IMR-90 (cell line): ENCODE results near the gene CAP2. TPM values are rescaled to one million over a fixed set of nuclear protein-coding genes. Genes with fewer than 3 reads are reported as not detected.

Experiments used
- ATAC-seq: fragments of 200-7000 bp; cut with Tn5 transposase; 2 replicates; pipeline ENCODE4 v1.9.1; 2020; ENCODE audit warnings: low read depth, mild to moderate bottlenecking, moderate library complexity
- BruUV-seq: library from RNA; stranded (reverse); fragments of 400-500 nt; replicated peaks from 2 replicates; lab custom pipeline; 2021; lab: Mats Ljungman, UMichigan
- CTCF ChIA-PET: fragments of 300-600 bp; formaldehyde crosslinking; extraction: SDS; loops from one replicate; lab custom pipeline; 2021; ENCODE audit warnings: antibody characterized with exemption; lab: Yijun Ruan, JAX
- POLR2A ChIA-PET: fragments of 300-600 bp; sonication (Branson Sonifier 250); formaldehyde crosslinking; loops from one replicate; lab custom pipeline; 2022; ENCODE audit warnings: antibody characterized with exemption; ENCODE audit not compliant: unreplicated experiment; lab: Charles Lee
- DNase-seq: peaks from one replicate; pipeline ENCODE4 v3.0.0; 2013
- H2AFZ ChIP-seq: replicated peaks from 2 replicates; pipeline ENCODE3; 2013; ENCODE audit warnings: low read length, mild to moderate bottlenecking; ENCODE audit not compliant: poor library complexity
- H2AK5ac ChIP-seq: 2 replicates; pipeline ENCODE4 v1.6.1; 2013; ENCODE audit warnings: low read depth, low read length, inconsistent platforms
- H2AK9ac ChIP-seq: replicated peaks from 2 replicates; pipeline ENCODE3; 2013; ENCODE audit warnings: mild to moderate bottlenecking, low read depth, low read length, moderate library complexity; ENCODE audit not compliant: poor library complexity
- H2BK120ac ChIP-seq: 2 replicates; pipeline ENCODE4 v1.6.1; 2013; ENCODE audit warnings: low read depth, low read length, inconsistent platforms
- H2BK15ac ChIP-seq: 3 replicates; pipeline ENCODE4 v1.6.1; 2013; ENCODE audit warnings: low read depth, low read length, inconsistent platforms
- H2BK20ac ChIP-seq: 2 replicates; pipeline ENCODE4 v1.6.1; 2013; ENCODE audit warnings: low read depth, mild to moderate bottlenecking, inconsistent platforms, low read length, moderate library complexity
- H2BK5ac ChIP-seq: 2 replicates; pipeline ENCODE4 v1.6.1; 2013; ENCODE audit warnings: mild to moderate bottlenecking, low read depth, low read length, inconsistent platforms; ENCODE audit not compliant: poor library complexity, severe bottlenecking
- H3K14ac ChIP-seq: replicated peaks from 2 replicates; pipeline ENCODE4 v1.6.1; 2013; ENCODE audit warnings: low read depth, low read length, inconsistent platforms
- H3K18ac ChIP-seq: 2 replicates; pipeline ENCODE4 v1.6.1; 2013; ENCODE audit warnings: low read depth, low read length, control low read depth
- H3K23ac ChIP-seq: 2 replicates; pipeline ENCODE4 v1.6.1; 2013; ENCODE audit warnings: low read depth, low read length, inconsistent platforms
- H3K27ac ChIP-seq: 2 replicates; pipeline ENCODE4 v1.5.1; 2013; ENCODE audit warnings: mild to moderate bottlenecking, control low read depth, low read length; ENCODE audit not compliant: insufficient read depth
- H3K27me3 ChIP-seq: 2 replicates; pipeline ENCODE4 v1.6.1; 2013; ENCODE audit warnings: low read length; ENCODE audit not compliant: control insufficient read depth, insufficient read depth
- H3K36me3 ChIP-seq: 2 replicates; pipeline ENCODE4 v1.6.1; 2013; ENCODE audit warnings: low read length, mixed read lengths; ENCODE audit not compliant: control insufficient read depth, insufficient read depth
- H3K4ac ChIP-seq: 2 replicates; pipeline ENCODE4 v1.6.1; 2013; ENCODE audit warnings: low read depth, low read length, inconsistent platforms
- H3K4me1 ChIP-seq: 2 replicates; pipeline ENCODE4 v1.6.1; 2013; ENCODE audit warnings: low read length, mixed read lengths; ENCODE audit not compliant: control insufficient read depth, insufficient read depth
- H3K4me2 ChIP-seq: 2 replicates; pipeline ENCODE4 v1.6.1; 2013; ENCODE audit warnings: low read depth, mild to moderate bottlenecking, control low read depth, low read length, moderate library complexity
- H3K4me3 ChIP-seq: 2 replicates; pipeline ENCODE4 v1.5.1; 2013; ENCODE audit warnings: low read depth, mild to moderate bottlenecking, control low read depth, low read length, moderate library complexity; ENCODE audit not compliant: insufficient read depth
- H3K56ac ChIP-seq: 2 replicates; pipeline ENCODE4 v1.6.1; 2013; ENCODE audit warnings: low read length, inconsistent platforms; ENCODE audit not compliant: insufficient read depth; ENCODE audit errors: extremely low read depth
- H3K79me1 ChIP-seq, 2 experiments: 2 replicates each; pipeline ENCODE4 v1.6.1; 2013; ENCODE audit warnings: low read length in 2 of 2, inconsistent platforms in 1 of 2, low read depth in 1 of 2
- H3K9ac ChIP-seq: 2 replicates; pipeline ENCODE4 v1.6.1; 2013; ENCODE audit warnings: low read depth, low read length, control low read depth
- H3K9me1 ChIP-seq: 2 replicates; pipeline ENCODE4 v1.6.1; 2013; ENCODE audit warnings: low read length, inconsistent platforms; ENCODE audit not compliant: insufficient read depth
- H3K9me3 ChIP-seq: 2 replicates; pipeline ENCODE4 v1.6.1; 2013; ENCODE audit warnings: low read length; ENCODE audit not compliant: control insufficient read depth, insufficient read depth
- H4K20me1 ChIP-seq: 2 replicates; pipeline ENCODE4 v1.6.1; 2013; ENCODE audit warnings: low read length, inconsistent platforms; ENCODE audit not compliant: insufficient read depth
- H4K5ac ChIP-seq: 2 replicates; pipeline ENCODE4 v1.6.1; 2013; ENCODE audit warnings: mild to moderate bottlenecking, low read depth, low read length, control low read depth
- H4K8ac ChIP-seq, 2 experiments: 2 replicates each; pipeline ENCODE4 v1.6.1; 2013; ENCODE audit warnings: low read depth in 2 of 2, low read length in 2 of 2, control low read depth in 1 of 2, inconsistent platforms in 1 of 2
- H4K91ac ChIP-seq: 2 replicates; pipeline ENCODE4 v1.6.1; 2013; ENCODE audit warnings: low read depth, low read length, inconsistent platforms; ENCODE audit not compliant: insufficient read depth
- BHLHE40 ChIP-seq: fragments of 150-350 bp; IDR thresholded peaks from 2 replicates; pipeline ENCODE4 v1.6.1; 2016; ENCODE audit warnings: mild to moderate bottlenecking, low read depth, low read length
- CEBPB ChIP-seq: IDR thresholded peaks from 2 replicates; pipeline ENCODE4 v1.6.1; 2012; ENCODE audit warnings: low read depth, low read length, improper control_type of control experiment
- CHD1 ChIP-seq: IDR thresholded peaks from 2 replicates; pipeline ENCODE4 v1.6.1; 2012; ENCODE audit warnings: low read depth, low read length, improper control_type of control experiment
- CTCF ChIP-seq: conservative IDR thresholded peaks from 2 replicates; pipeline ENCODE4 v1.5.1; 2012; ENCODE audit warnings: mild to moderate bottlenecking, low read depth, low read length, improper control_type of control experiment
- ELK1 ChIP-seq: fragments of 150-350 bp; IDR thresholded peaks from 2 replicates; pipeline ENCODE4 v1.6.1; 2016; ENCODE audit warnings: low read depth, mild to moderate bottlenecking, low read length, moderate library complexity, borderline replicate concordance
- FOS ChIP-seq: fragments of 150-350 bp; IDR thresholded peaks from 2 replicates; pipeline ENCODE4 v1.6.1; 2016; ENCODE audit warnings: low read depth, low read length
- MAFK ChIP-seq: IDR thresholded peaks from 2 replicates; pipeline ENCODE4 v1.6.1; 2012; ENCODE audit warnings: low read depth, low read length, improper control_type of control experiment
- MXI1 ChIP-seq: IDR thresholded peaks from 2 replicates; pipeline ENCODE4 v1.6.1; 2012; ENCODE audit warnings: low read depth, mild to moderate bottlenecking, low read length, moderate library complexity, borderline replicate concordance
- NFE2L2 ChIP-seq: fragments of 150-350 bp; IDR thresholded peaks from 2 replicates; pipeline ENCODE4 v1.6.1; 2016; ENCODE audit warnings: low read depth, mild to moderate bottlenecking, low read length
- RAD21 ChIP-seq: IDR thresholded peaks from 2 replicates; pipeline ENCODE4 v1.6.1; 2012; ENCODE audit warnings: low read length, improper control_type of control experiment
- RCOR1 ChIP-seq: IDR thresholded peaks from 2 replicates; pipeline ENCODE4 v1.6.1; 2012; ENCODE audit warnings: mild to moderate bottlenecking, low read length, improper control_type of control experiment; ENCODE audit not compliant: insufficient replicate concordance
- RFX5 ChIP-seq: IDR thresholded peaks from 2 replicates; pipeline ENCODE4 v1.8.0; 2012; ENCODE audit warnings: low read depth, mild to moderate bottlenecking, low read length, moderate library complexity
- SMC3 ChIP-seq: fragments of 150-350 bp; IDR thresholded peaks from 2 replicates; pipeline ENCODE4 v1.6.1; 2016; ENCODE audit warnings: low read depth, mild to moderate bottlenecking, antibody characterized with exemption, low read length, moderate library complexity
- USF2 ChIP-seq: fragments of 150-350 bp; IDR thresholded peaks from 2 replicates; pipeline ENCODE4 v1.6.1; 2017; ENCODE audit warnings: mild to moderate bottlenecking, antibody characterized with exemption, low read length, low read depth
- WGBS, 2 experiments: methylation state at CpG; one replicate each; pipeline versions ENCODE4 v1.1.5 to v1.1.7; 2013; ENCODE audit warnings: missing lambda C conversion rate in 2 of 2; ENCODE audit not compliant: insufficient read length in 1 of 2; ENCODE audit errors: extremely low coverage in 2 of 2; 5-methylcytosine and 5-hydroxymethylcytosine counted together
- dilution Hi-C: fragments of 300-500 bp; cut with HindIII; formaldehyde crosslinking; loops from one replicate; pipeline ENCODE4 v1.14.3; 2018; ENCODE audit warnings: low sequenced_read_pairs; ENCODE audit not compliant: unreplicated experiment
- in situ Hi-C: fragments of 300-500 bp; cut with MboI; formaldehyde crosslinking; loops from 3 replicates; pipeline ENCODE4 v1.14.3; 2019; ENCODE audit warnings: low sequenced_read_pairs, inconsistent platforms, mixed read lengths
- intact Hi-C: fragments of 100-400 bp; cut with micrococcal nuclease; formaldehyde crosslinking; loops from 2 replicates; pipeline ENCODE4 v1.10.0; 2022
- polyA plus RNA-seq, 3 experiments: library from polyadenylated mRNA; depleted of rRNA; stranded (reverse); fragments of >200 nt; gene quantifications; 2 replicates each; pipeline ENCODE4 v1.2.3, GENCODE V29; 2012; ENCODE audit warnings: low replicate concordance in 1 of 3
- total RNA-seq: library from RNA; depleted of rRNA; stranded (reverse); fragments of >200 nt; gene quantifications from 2 replicates; pipeline ENCODE4 v1.2.3, GENCODE V29; 2012

Gene CAP2
- total and polyA plus RNA-seq, 2 of the 4 experiments (the other 2 are of a cell fraction): 14.5 to 27.5 TPM

- ChIA-PET POLR2A (no interaction called here), CTCF (no interaction called here)
- no CpG with 5 or more reads among the region's 4 CpGs for WGBS, 2 experiments
These were observed 82.3 kb downstream of the CAP2 start for GRCh38 chr6:17475606-17476244.

More at GRCh38 chr6:17475606-17476244, 82.3 kb downstream of the CAP2 start:
- dilution Hi-C loops (no loop called here), intact Hi-C loops (no loop called here), in situ Hi-C loops (no loop called here)
- no peak overlapping the region for H2AK9ac ChIP-seq
- no peak overlapping the region for H4K91ac ChIP-seq
- no peak overlapping the region for H4K8ac ChIP-seq
- peaks cover 4% of the 10 kb centered on the region; the same call in 1 of the 2 replicates for H4K20me1 ChIP-seq
- H3K9ac ChIP-seq: no peak overlapping the region
- no peaks in the 10 kb centered on the region for H3K27me3 ChIP-seq
- no peaks in the 10 kb centered on the region for H3K36me3 ChIP-seq
- no peak overlapping the region for H4K5ac ChIP-seq
- no peak overlapping the region for H3K18ac ChIP-seq
- no peak overlapping the region for H3K4me2 ChIP-seq
- peaks cover 8% of the 10 kb centered on the region for H3K4me1 ChIP-seq
- H2BK120ac ChIP-seq: no peak overlapping the region
- no peak overlapping the region for H3K27ac ChIP-seq
- no peak for TF ChIP-seq CTCF
- no peak for TF ChIP-seq RFX5
- TF ChIP-seq CEBPB: no peak
- no peak for TF ChIP-seq MXI1
- TF ChIP-seq MAFK: no peak
- no peak for TF ChIP-seq CHD1
- no peak for TF ChIP-seq ELK1
- no peak for TF ChIP-seq BHLHE40
- TF ChIP-seq RAD21: no peak
- no peak for TF ChIP-seq FOS
- no peak for TF ChIP-seq USF2
- no peak for TF ChIP-seq RCOR1
- no peak for TF ChIP-seq SMC3
- TF ChIP-seq NFE2L2: no peak
- peaks cover 0 to 4% of the 10 kb centered on the region in 2 experiments; a peak in 3 of 4 replicates for H3K79me1 ChIP-seq
- no peak overlapping the region for H3K23ac ChIP-seq
- peaks cover 3% of the 10 kb centered on the region; the same call in 1 of the 2 replicates for H3K9me1 ChIP-seq
- no peak overlapping the region for H3K56ac ChIP-seq
- H2BK15ac ChIP-seq: no peak overlapping the region
- no peaks in the 10 kb centered on the region for H3K9me3 ChIP-seq
- no peak overlapping the region for H3K4me3 ChIP-seq
- H2AK5ac ChIP-seq: no peak overlapping the region
- H3K14ac ChIP-seq: no peak overlapping the region
- no peak overlapping the region for H2AFZ ChIP-seq
- no peak overlapping the region for H2BK5ac ChIP-seq
- DNase-seq (no peak), ATAC-seq (no peak)
- H3K4ac ChIP-seq: no peak overlapping the region
- H2BK20ac ChIP-seq: no peak overlapping the region
- BruUV-seq: no TSS peak
